ENCODE results near the gene EHD1. TPM values are rescaled to one million over a fixed set of nuclear protein-coding genes. Genes with fewer than 3 reads are reported as not detected.

Gene EHD1
- total RNA-seq, 1 donor from 2014 or later = 60.4 TPM

- DNase-seq (ENCODE audit: low read depth) = no peak
Measured at GRCh38 chr11:64802370-64803157, 75.9 kb downstream of the EHD1 start.

MicroRNA genes within 50 kb of the gene (microRNA counts, 767-probe panel; counts per million panel counts)
- microRNA hsa-miR-192-5p = not detected

Small RNA genes within 50 kb of the gene (microRNA-seq; reads per million reads assigned to microRNA genes)
- gene MIR6749 = not detected
- 0.65 reads per million for gene MIR6750

Other genes with a start within 250 kb of the EHD1 start
- gene NRXN2, start 155.4 kb downstream of the EHD1 start, total RNA-seq = 16.3 and 40.8 TPM in 2 replicates
- 0.62 and 2.3 TPM in 2 replicates for gene RASGRP2, start 134.5 kb downstream of the EHD1 start, total RNA-seq
- 23.5 and 24.9 TPM in 2 replicates for gene PYGM, start 118.6 kb downstream of the EHD1 start, total RNA-seq
- gene SF1, start 100.1 kb downstream of the EHD1 start, total RNA-seq = 97.3 and 141 TPM in 2 replicates
- gene MAP4K2, start 75.4 kb downstream of the EHD1 start, total RNA-seq = 7.1 and 10.8 TPM in 2 replicates
- 10.5 and 13.7 TPM in 2 replicates for gene MEN1, start 68.1 kb downstream of the EHD1 start, total RNA-seq
- 0.62 and 2.0 TPM in 2 replicates for gene CDC42BPG, start 34.0 kb downstream of the EHD1 start, total RNA-seq
- 14.1 and 20.4 TPM in 2 replicates for gene ATG2A, start 38.6 kb upstream of the EHD1 start, total RNA-seq
- gene PPP2R5B, start 46.1 kb upstream of the EHD1 start, total RNA-seq = 32.1 and 39.0 TPM in 2 replicates
- gene GPHA2, start 57.3 kb upstream of the EHD1 start, total RNA-seq = not detected in 2 replicates
- not detected in 2 replicates for gene MAJIN, start 93.5 kb upstream of the EHD1 start, total RNA-seq
- gene BATF2, start 118.3 kb upstream of the EHD1 start, total RNA-seq = 0.21 and 1.2 TPM in 2 replicates
- gene ARL2, start 135.5 kb upstream of the EHD1 start, total RNA-seq = 134 TPM in 2 replicates
- 12.5 and 21.3 TPM in 2 replicates for gene SNX15, start 148.8 kb upstream of the EHD1 start, total RNA-seq
- 20.4 and 32.5 TPM in 2 replicates for gene SAC3D1, start 162.6 kb upstream of the EHD1 start, total RNA-seq
- gene NAALADL1, start 179.9 kb upstream of the EHD1 start, total RNA-seq = not detected in 2 replicates
- gene CDCA5, start 205.4 kb upstream of the EHD1 start, total RNA-seq = 0.75 and 1.8 TPM in 2 replicates
- 39.8 and 48.1 TPM in 2 replicates for gene ZFPL1, start 205.6 kb upstream of the EHD1 start, total RNA-seq
- gene VPS51, start 217.6 kb upstream of the EHD1 start, total RNA-seq = 158 and 214 TPM in 2 replicates
- gene TM7SF2, start 233.3 kb upstream of the EHD1 start, total RNA-seq = 17.3 and 30.3 TPM in 2 replicates
- 13.4 and 18.3 TPM in 2 replicates for gene ZNHIT2, start 239.1 kb upstream of the EHD1 start, total RNA-seq
- 163 and 184 TPM in 2 replicates for gene FAU, start 243.5 kb upstream of the EHD1 start, total RNA-seq
- 37.6 and 44.2 TPM in 2 replicates for gene MRPL49, start 243.7 kb upstream of the EHD1 start, total RNA-seq